A673 (cell line): Measurements from ENCODE around the gene SNTB2.

Experiments
- CTCF ChIP-seq: fragments of 300-800, 200-600 bp; sonication (generic); conservative IDR thresholded peaks from 2 replicates; pipeline ENCODE4 v1.5.1; 2017; ENCODE audit warnings: low read depth, mild to moderate bottlenecking, antibody characterized with exemption, low read length, moderate library complexity, mixed read lengths
- EZH2 ChIP-seq: fragments of 200-600 bp; sonication (generic); IDR thresholded peaks from 2 replicates; pipeline ENCODE4 v1.6.1; 2017; ENCODE audit warnings: borderline replicate concordance, low read depth, mild to moderate bottlenecking, mixed read lengths, antibody characterized with exemption, low read length; ENCODE audit not compliant: poor library complexity, severe bottlenecking

DNA sequence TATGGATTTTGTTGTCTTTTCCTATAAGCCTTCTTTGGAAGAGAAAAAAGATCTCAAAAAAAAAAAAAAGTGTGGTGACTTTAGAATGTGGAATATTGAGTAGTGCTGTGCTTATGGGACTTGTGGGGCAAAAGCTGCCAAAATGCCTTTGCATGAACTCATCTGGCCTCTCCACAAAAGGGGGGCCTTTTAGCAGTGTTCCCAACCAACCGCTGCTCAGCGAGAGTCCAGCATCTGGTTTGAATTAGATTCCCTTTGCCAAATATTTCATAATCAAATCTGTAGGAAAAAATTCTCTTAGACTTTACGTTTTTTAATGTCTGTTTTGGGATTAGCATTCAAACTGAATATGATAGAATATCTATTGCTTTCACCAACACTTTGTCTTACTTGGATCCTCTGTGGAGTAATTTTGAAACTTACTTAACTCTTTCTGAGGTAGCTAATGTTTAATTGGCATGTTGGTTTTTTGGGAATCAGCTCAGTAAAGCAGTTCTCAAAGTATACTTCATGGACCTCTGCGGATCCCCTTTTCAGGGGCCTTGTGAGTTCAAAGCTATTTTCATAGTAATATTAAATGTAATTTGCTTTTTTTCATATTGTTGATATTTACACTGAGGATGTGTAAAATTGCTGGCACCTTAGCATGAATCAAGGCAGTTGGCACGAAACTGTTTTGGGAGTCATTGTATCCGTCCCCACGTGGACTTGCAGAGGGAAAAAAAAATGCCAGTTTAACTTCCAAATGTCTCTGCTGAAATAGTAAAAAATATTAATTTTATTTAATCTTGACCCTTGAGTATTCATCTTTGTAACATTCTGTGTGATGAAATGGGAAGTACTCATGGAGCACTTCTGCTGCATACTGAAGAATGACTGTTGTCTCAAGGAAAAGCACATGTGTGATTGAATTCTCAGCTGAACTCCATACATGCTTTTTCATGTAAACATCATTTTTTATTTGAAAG is 89.5 kb downstream of the SNTB2 start:
- TF ChIP-seq EZH2 (no peak), CTCF (no peak)
